Stomach (tissue), 4 donors: ENCODE measurements around the gene SIRPD.

Experiments
- EP300 ChIP-seq: sonication (generic); formaldehyde crosslinking; IDR thresholded peaks from one replicate; pipeline ENCODE4 v1.6.1; 2017; ENCODE audit warnings: antibody characterized with exemption
- POLR2AphosphoS5 ChIP-seq, 3 donors: sonication (generic); formaldehyde crosslinking; IDR thresholded peaks; one replicate each; pipeline ENCODE4 v1.6.1; 2016; ENCODE audit warnings: antibody characterized with exemption in 3 of 3
- TF ChIP-seq, protein P1 (sequence below), 7 experiments: fragments of 450-650 bp in 4 of 7; fragments of 200-600 bp in 3 of 7; sonication (generic) in 3 of 7; IDR thresholded peaks; one replicate each; pipeline ENCODE4 v1.5.1; 2016 to 2019; ENCODE audit warnings: antibody characterized with exemption in 7 of 7, control low read depth in 2 of 7, mild to moderate bottlenecking in 1 of 7

DNA sequence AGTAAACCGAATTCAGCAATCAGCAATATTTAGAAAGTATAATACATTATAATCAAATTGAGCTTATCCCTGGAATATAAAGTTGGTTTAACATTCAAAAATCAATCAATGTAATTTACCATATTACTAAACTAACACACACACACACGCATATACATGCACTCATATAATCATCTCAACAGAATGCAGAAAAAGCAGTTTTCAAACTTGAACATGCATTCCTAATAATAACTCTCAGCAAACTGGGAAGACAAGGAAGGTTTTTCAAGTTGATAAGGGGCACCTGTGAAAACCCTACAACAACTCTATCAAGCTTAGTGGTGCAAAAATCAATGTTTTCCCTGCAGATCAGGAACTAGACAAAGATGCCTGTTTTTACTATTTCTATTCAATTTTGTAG, 70.9 kb downstream of the SIRPD start:
- TF ChIP-seq, protein P1, sequence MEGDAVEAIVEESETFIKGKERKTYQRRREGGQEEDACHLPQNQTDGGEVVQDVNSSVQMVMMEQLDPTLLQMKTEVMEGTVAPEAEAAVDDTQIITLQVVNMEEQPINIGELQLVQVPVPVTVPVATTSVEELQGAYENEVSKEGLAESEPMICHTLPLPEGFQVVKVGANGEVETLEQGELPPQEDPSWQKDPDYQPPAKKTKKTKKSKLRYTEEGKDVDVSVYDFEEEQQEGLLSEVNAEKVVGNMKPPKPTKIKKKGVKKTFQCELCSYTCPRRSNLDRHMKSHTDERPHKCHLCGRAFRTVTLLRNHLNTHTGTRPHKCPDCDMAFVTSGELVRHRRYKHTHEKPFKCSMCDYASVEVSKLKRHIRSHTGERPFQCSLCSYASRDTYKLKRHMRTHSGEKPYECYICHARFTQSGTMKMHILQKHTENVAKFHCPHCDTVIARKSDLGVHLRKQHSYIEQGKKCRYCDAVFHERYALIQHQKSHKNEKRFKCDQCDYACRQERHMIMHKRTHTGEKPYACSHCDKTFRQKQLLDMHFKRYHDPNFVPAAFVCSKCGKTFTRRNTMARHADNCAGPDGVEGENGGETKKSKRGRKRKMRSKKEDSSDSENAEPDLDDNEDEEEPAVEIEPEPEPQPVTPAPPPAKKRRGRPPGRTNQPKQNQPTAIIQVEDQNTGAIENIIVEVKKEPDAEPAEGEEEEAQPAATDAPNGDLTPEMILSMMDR (IDR thresholded peaks at IDR 0.05) = no peak
- TF ChIP-seq EP300 (no peak), POLR2AphosphoS5 (IDR thresholded peaks at IDR 0.05) (no peak)
